ENCODE results near the gene PDXK. TPM values are rescaled to one million over a fixed set of nuclear protein-coding genes. Genes with fewer than 3 reads are reported as not detected.

Gene PDXK
- total and polyA plus RNA-seq, 4 experiments from 2014 or later, result 37.5 to 94.3 (median 77.4) TPM

DNA sequence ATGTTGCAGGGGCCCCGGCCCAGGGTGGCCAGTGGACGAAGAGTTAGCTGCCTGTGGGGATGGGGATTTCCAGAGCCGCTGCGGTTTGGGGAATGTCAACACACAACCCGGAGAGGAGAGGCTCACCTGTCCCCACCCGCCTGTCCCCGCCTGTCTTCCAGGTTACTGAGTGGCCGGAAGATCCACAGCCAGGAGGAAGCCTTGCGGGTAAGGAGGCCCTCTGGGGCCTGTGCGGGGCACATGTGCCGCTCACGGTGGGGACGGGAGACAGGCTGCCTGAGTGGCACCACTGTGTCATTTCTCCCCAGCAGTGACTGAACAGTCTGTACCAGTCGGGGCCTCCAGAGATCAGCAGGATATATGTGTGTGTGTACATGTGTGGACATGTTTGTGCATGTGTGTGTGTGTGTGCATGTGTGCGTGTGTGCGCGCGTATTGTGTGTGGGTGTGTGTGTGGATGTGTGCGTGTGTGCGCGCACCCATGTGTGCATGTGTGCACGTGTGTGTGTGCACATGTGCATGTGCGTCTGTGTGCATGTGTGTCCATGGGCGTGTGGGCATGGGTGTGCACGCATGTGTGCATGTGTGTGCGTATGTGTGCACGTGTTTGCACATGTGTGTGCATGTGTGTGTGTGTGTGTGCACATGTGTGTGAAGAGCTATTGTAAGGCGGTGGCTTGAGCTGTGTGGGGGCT, 31.6 kb downstream of the PDXK start:
- no peaks in the 10 kb centered on the region for H3K27me3 ChIP-seq (ENCODE audit: insufficient read depth, low read length)
- Mint-ChIP-seq H3K9me3 (peaks cover 0 to 3% (median 0%) of the 10 kb centered on the region in 8 donors), H3K27ac (peak overlapping the region in 2 of 7 donors; percentile 44 to 47), H3K4me3 (peak overlapping the region in 1 of 8 donors; percentile 15), H3K27me3 (no peaks in the 10 kb centered on the region), H3K4me1 (no peaks in the 10 kb centered on the region), H3K36me3 (peaks cover 15 to 41% of the 10 kb centered on the region in 2 donors)
- DNase-seq, result no peak
- H3K4me1 ChIP-seq (ENCODE audit: insufficient read depth, low read length), result no peaks in the 10 kb centered on the region
- intact Hi-C loops (cut with micrococcal nuclease), result no loop called here
- H3K27ac ChIP-seq (ENCODE audit: low read depth, low read length), result no peak overlapping the region
- no peaks in the 10 kb centered on the region for H3K9me3 ChIP-seq (ENCODE audit: control insufficient read depth in 1 of 2, low read length in 2 of 2)
- POLR2A ChIA-PET (ENCODE audit: partially characterized antibody), result no interaction called here
- peaks cover 27% of the 10 kb centered on the region for H3K36me3 ChIP-seq (ENCODE audit: insufficient read depth, low read length)
- no peak overlapping the region for H3K4me3 ChIP-seq (ENCODE audit: low read length in 2 of 2)
- CTCF ChIA-PET (ENCODE audit: partially characterized antibody), result no interaction called here

DNA sequence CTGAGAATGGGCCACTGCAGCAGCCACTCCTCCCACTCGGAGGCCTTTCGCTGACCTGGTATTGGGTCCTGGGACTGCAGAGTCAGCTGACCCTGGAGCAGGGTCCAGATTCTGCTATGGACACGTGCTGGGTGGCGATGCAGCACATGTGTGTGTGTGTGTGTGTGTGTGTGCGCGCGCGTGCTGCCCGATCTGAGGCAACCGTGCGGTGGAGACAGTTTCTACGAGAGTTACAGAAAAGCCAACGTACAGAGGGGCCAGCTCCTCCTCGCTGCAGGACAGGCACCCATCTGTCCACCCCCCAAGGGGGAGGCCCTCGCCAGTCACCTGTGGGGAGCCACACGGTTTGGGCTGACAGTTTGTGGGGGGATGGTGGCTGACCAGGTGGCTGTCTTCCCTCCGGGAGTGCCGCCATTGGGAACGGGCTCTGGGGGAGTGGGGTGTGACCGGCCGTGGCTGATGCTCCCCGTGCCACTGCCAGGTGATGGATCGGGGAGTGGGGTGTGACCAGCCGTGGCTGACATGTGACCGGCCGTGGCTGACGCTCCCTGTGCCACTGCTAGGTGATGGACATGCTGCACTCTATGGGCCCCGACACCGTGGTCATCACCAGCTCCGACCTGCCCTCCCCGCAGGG, 33.1 kb downstream of the PDXK start:
- no peak overlapping the region for H3K4me3 ChIP-seq (ENCODE audit: low read length in 2 of 2)
- H3K9me3 ChIP-seq (ENCODE audit: control insufficient read depth in 1 of 2, low read length in 2 of 2), result no peaks in the 10 kb centered on the region
- peaks cover 10 to 46% of the 10 kb centered on the region in 2 donors for H3K36me3 Mint-ChIP-seq
- H3K9me3 Mint-ChIP-seq, result peaks cover 0 to 3% (median 0%) of the 10 kb centered on the region in 8 donors
- H3K27me3 Mint-ChIP-seq, result no peaks in the 10 kb centered on the region
- peak overlapping the region in 1 of 7 donors; percentile 42 for H3K27ac Mint-ChIP-seq
- no peak overlapping the region for H3K4me3 Mint-ChIP-seq
- H3K27me3 ChIP-seq (ENCODE audit: insufficient read depth, low read length), result no peaks in the 10 kb centered on the region
- DNase-seq, result no peak
- POLR2A ChIA-PET (ENCODE audit: partially characterized antibody), result no interaction called here
- H3K27ac ChIP-seq (ENCODE audit: low read depth, low read length), result no peak overlapping the region
- intact Hi-C loops (cut with micrococcal nuclease), result no loop called here
- peaks cover 36% of the 10 kb centered on the region for H3K36me3 ChIP-seq (ENCODE audit: insufficient read depth, low read length)
- no peaks in the 10 kb centered on the region for H3K4me1 Mint-ChIP-seq
- H3K4me1 ChIP-seq (ENCODE audit: insufficient read depth, low read length), result no peaks in the 10 kb centered on the region
- CTCF ChIA-PET (ENCODE audit: partially characterized antibody), result no interaction called here

DNA sequence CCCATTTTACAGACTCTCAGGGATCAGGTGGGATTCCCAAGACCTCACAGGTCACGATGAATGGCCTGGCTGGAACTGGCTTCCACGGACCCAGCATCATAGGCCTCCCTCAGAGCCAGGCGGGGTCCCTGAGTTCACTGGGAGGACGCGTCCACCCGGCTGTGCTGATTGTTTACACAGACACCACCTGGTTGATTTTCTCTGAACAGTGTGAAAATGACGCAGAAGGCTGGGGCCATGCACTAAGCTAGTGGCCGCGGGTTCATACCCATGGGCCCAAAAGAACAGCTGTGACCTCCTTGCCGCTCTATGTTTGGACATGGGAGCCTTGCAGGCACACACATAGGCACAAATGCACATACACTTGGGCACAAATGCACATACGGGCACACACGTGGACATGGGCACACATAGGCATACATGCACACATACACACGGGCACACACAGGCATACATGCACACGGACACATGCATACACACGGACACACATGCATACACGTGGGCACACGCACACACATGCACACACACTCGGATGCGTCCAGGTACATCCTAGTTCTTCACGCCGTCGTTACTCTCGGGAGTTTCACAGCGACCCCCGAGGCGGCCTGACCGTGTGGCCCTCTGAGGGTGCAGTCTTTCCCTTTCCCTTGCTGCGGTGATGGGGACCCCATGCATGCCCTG, 34.0 kb downstream of the PDXK start:
- Histone ChIP-seq H3K36me3 (ENCODE audit: insufficient read depth, low read length) (peaks cover 36% of the 10 kb centered on the region), H3K4me1 (ENCODE audit: insufficient read depth, low read length) (no peaks in the 10 kb centered on the region), H3K4me3 (ENCODE audit: low read length in 2 of 2) (no peak overlapping the region), H3K27ac (ENCODE audit: low read depth, low read length) (no peak overlapping the region), H3K27me3 (ENCODE audit: insufficient read depth, low read length) (no peaks in the 10 kb centered on the region), H3K9me3 (ENCODE audit: control insufficient read depth in 1 of 2, low read length in 2 of 2) (no peaks in the 10 kb centered on the region)
- H3K36me3 Mint-ChIP-seq, result peaks cover 10 to 39% of the 10 kb centered on the region in 2 donors
- H3K4me3 Mint-ChIP-seq, result no peak overlapping the region
- H3K27me3 Mint-ChIP-seq, result no peaks in the 10 kb centered on the region
- no peaks in the 10 kb centered on the region for H3K4me1 Mint-ChIP-seq
- ChIA-PET POLR2A (ENCODE audit: partially characterized antibody) (no interaction called here), CTCF (ENCODE audit: partially characterized antibody) (no interaction called here)
- no peak for DNase-seq
- H3K27ac Mint-ChIP-seq, result no peak overlapping the region
- peaks cover 0 to 3% (median 0%) of the 10 kb centered on the region in 8 donors for H3K9me3 Mint-ChIP-seq
- intact Hi-C loops (cut with micrococcal nuclease), result no loop called here

DNA sequence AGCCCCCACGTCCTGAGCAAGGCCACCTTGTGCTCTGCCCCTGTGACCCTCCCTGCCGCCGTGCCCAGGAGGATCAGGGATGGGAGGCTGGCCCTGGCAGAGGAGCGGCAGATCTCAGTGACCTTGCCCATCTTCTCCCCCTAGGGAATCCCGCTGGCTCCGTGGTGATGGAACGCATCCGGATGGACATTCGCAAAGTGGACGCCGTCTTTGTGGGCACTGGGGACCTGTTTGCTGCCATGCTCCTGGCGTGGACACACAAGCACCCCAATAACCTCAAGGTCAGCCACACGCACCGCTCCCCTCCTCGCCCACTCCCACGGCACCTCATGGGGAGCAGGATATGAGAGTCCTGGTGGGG, 34.5 kb downstream of the PDXK start:
- no peak for DNase-seq
- Mint-ChIP-seq H3K9me3 (peaks cover 0 to 3% (median 0%) of the 10 kb centered on the region in 8 donors), H3K27me3 (no peaks in the 10 kb centered on the region), H3K4me3 (no peak overlapping the region), H3K27ac (no peak overlapping the region), H3K4me1 (no peaks in the 10 kb centered on the region), H3K36me3 (peaks cover 10 to 38% of the 10 kb centered on the region in 2 donors)
- Histone ChIP-seq H3K9me3 (ENCODE audit: control insufficient read depth in 1 of 2, low read length in 2 of 2) (no peaks in the 10 kb centered on the region), H3K27me3 (ENCODE audit: insufficient read depth, low read length) (no peaks in the 10 kb centered on the region), H3K27ac (ENCODE audit: low read depth, low read length) (no peak overlapping the region), H3K4me3 (ENCODE audit: low read length in 2 of 2) (no peak overlapping the region), H3K36me3 (ENCODE audit: insufficient read depth, low read length) (peaks cover 34% of the 10 kb centered on the region), H3K4me1 (ENCODE audit: insufficient read depth, low read length) (no peaks in the 10 kb centered on the region)
- CTCF ChIA-PET (ENCODE audit: partially characterized antibody), result no interaction called here
- POLR2A ChIA-PET (ENCODE audit: partially characterized antibody), result no interaction called here
- intact Hi-C loops (cut with micrococcal nuclease), result no loop called here

DNA sequence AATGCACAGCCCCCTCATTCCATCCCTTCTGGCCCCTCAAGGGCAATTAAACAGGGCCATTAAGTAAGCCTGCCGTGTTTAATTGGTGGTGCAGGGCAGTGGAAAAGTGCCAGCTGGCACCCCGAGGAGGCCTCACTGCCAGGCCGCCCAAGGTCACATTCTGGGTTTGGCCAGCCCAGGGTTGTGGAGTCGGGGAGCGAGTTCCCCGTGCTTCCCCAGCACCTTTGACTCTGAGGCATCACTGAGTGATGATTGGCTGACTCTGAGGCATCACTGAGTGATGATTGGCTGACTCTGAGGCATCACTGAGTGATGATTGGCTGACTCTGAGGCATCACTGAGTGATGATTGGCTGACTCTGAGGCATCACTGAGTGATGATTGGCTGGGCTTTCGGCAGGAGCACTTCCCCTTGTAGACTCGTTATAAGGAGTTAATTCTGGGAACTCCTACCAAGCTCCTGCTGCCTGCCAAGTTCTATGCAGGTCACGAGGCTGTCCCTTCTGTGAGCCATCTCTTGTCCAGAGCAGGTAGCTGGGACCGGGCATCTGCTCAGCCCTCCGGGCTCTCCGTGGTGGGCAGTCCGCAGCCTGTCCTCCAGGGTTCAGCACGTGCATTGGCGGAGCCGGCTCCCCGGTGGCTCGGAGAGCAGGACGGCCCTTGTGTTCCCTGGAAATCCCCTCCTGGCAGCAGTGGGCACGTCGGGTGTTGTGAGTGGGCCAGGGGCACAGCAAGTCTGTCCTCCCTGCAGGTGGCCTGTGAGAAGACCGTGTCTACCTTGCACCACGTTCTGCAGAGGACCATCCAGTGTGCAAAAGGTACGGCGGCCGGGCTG, 36.2 kb downstream of the PDXK start:
- POLR2A ChIA-PET (ENCODE audit: partially characterized antibody), result no interaction called here
- H3K4me1 Mint-ChIP-seq, result no peaks in the 10 kb centered on the region
- intact Hi-C loops (cut with micrococcal nuclease), result no loop called here

DNA sequence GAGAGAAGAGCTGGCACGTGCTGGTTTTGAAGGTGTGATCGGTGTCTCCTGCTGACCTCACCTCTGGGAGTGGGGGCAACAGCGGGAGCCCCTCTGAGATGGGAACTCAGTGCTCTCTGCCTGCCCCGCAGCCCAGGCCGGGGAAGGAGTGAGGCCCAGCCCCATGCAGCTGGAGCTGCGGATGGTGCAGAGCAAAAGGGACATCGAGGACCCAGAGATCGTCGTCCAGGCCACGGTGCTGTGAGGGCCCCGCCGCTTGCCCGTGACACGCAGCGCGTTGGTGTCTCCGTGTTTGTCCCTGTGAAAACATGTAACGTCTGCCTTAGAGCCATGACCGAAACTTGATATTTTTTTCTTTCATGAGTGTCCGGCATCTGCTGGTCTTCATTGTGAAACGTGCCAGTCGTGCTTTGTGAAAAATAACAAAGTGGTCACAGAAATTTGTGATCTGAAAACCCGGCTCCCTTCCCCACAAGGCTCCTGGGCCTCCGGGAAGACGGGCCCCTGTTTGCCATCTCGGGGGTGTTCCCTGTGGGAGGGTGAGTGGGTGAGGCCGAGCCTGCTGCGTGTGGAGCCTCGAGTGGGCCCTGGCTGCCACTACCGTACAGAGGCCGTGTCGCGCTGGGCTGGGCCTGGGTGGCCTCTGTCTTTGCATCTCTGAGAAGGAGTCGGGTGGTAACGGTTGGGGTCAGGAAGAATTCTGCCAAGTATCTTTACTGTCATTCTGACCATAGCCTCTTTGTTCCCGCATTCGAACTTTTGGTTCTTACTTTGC, 37.1 kb downstream of the PDXK start:
- Histone ChIP-seq H3K27me3 (ENCODE audit: insufficient read depth, low read length) (no peaks in the 10 kb centered on the region), H3K9me3 (ENCODE audit: control insufficient read depth in 1 of 2, low read length in 2 of 2) (no peaks in the 10 kb centered on the region), H3K4me1 (ENCODE audit: insufficient read depth, low read length) (no peaks in the 10 kb centered on the region), H3K4me3 (ENCODE audit: low read length in 2 of 2) (no peak overlapping the region), H3K27ac (ENCODE audit: low read depth, low read length) (no peak overlapping the region), H3K36me3 (ENCODE audit: insufficient read depth, low read length) (peaks cover 36% of the 10 kb centered on the region)
- no peaks in the 10 kb centered on the region for H3K9me3 Mint-ChIP-seq
- no peak for DNase-seq
- peaks cover 5 to 36% of the 10 kb centered on the region in 2 donors for H3K36me3 Mint-ChIP-seq
- H3K4me3 Mint-ChIP-seq, result no peak overlapping the region
- ChIA-PET POLR2A (ENCODE audit: partially characterized antibody) (no interaction called here), CTCF (ENCODE audit: partially characterized antibody) (no interaction called here)
- H3K27ac Mint-ChIP-seq, result no peak overlapping the region
- H3K4me1 Mint-ChIP-seq, result no peaks in the 10 kb centered on the region
- H3K27me3 Mint-ChIP-seq, result no peaks in the 10 kb centered on the region
- intact Hi-C loops (cut with micrococcal nuclease), result no loop called here

More for the DNA sequence above, 36.2 kb downstream of the PDXK start:
- H3K4me3 Mint-ChIP-seq, result no peak overlapping the region
- H3K9me3 ChIP-seq (ENCODE audit: control insufficient read depth in 1 of 2, low read length in 2 of 2), result no peaks in the 10 kb centered on the region
- H3K4me1 ChIP-seq (ENCODE audit: insufficient read depth, low read length), result no peaks in the 10 kb centered on the region
- no peak overlapping the region for H3K27ac Mint-ChIP-seq
- peaks cover 0 to 3% (median 0%) of the 10 kb centered on the region in 8 donors for H3K9me3 Mint-ChIP-seq
- no peak overlapping the region for H3K4me3 ChIP-seq (ENCODE audit: low read length in 2 of 2)
- peaks cover 10 to 39% of the 10 kb centered on the region in 2 donors for H3K36me3 Mint-ChIP-seq
- no peaks in the 10 kb centered on the region for H3K27me3 Mint-ChIP-seq
- CTCF ChIA-PET (ENCODE audit: partially characterized antibody), result no interaction called here
- DNase-seq, result peak in 1 of 5 donors; percentile 15
- no peaks in the 10 kb centered on the region for H3K27me3 ChIP-seq (ENCODE audit: insufficient read depth, low read length)
- H3K27ac ChIP-seq (ENCODE audit: low read depth, low read length), result no peak overlapping the region
- peaks cover 36% of the 10 kb centered on the region for H3K36me3 ChIP-seq (ENCODE audit: insufficient read depth, low read length)

Data from CD4-positive, alpha-beta memory T cell (primary cell).